Gastrocnemius medialis (tissue), 4 donors: ENCODE data around the gene DNAJB12.
"Not testable (repeated sequence)": the region's sequence is repeated elsewhere in the genome, so short reads cannot be mapped to it uniquely, and the experiment has no call there.

ENCODE experiments used
- CTCF ChIP-seq, 5 experiments: fragments of 450-650 bp in 3 of 5; fragments of 200-600 bp in 2 of 5; sonication (generic) in 2 of 5; IDR thresholded peaks in 4 of 5; conservative IDR thresholded peaks in 1 of 5; 1 replicate in 4 of 5; 2 replicates in 1 of 5; pipeline ENCODE4 v1.5.1; 2016 to 2019; ENCODE audit warnings: antibody characterized with exemption in 5 of 5, mild to moderate bottlenecking in 3 of 5, moderate library complexity in 3 of 5
- POLR2A ChIP-seq, 2 donors: fragments of 450-650 bp; IDR thresholded peaks; one replicate each; pipeline ENCODE4 v1.6.1; 2017; ENCODE audit warnings: antibody characterized with exemption in 2 of 2, mild to moderate bottlenecking in 2 of 2, moderate library complexity in 2 of 2

GRCh38 chr10:72307711-72308110 lies 47.0 kb downstream of the DNAJB12 start:
- TF ChIP-seq CTCF (IDR thresholded peaks at IDR 0.05 in 4 of 5, conservative IDR thresholded peaks at IDR 0.05 in 1 of 5); POLR2A (IDR thresholded peaks at IDR 0.05): not testable (repeated sequence)
